Measurements from ENCODE around the gene PRSS21. TPM values are rescaled to one million over a fixed set of nuclear protein-coding genes. Genes with fewer than 3 reads are reported as not detected.

PRSS21 gene
- total and polyA plus RNA-seq, 8 donors, result 0.59 to 3.2 (median 1.0) TPM; not detected in 1

- intact Hi-C loops (cut with DNase I), result no loop called here
- H3K4me3 ChIP-seq, result peak overlapping the region in 2 of 4 donors; percentile 28 to 42
- no peak for FAIRE-seq
Observed at GRCh38 chr16:2785101-2785991, 31.7 kb upstream of the PRSS21 start.

DNA sequence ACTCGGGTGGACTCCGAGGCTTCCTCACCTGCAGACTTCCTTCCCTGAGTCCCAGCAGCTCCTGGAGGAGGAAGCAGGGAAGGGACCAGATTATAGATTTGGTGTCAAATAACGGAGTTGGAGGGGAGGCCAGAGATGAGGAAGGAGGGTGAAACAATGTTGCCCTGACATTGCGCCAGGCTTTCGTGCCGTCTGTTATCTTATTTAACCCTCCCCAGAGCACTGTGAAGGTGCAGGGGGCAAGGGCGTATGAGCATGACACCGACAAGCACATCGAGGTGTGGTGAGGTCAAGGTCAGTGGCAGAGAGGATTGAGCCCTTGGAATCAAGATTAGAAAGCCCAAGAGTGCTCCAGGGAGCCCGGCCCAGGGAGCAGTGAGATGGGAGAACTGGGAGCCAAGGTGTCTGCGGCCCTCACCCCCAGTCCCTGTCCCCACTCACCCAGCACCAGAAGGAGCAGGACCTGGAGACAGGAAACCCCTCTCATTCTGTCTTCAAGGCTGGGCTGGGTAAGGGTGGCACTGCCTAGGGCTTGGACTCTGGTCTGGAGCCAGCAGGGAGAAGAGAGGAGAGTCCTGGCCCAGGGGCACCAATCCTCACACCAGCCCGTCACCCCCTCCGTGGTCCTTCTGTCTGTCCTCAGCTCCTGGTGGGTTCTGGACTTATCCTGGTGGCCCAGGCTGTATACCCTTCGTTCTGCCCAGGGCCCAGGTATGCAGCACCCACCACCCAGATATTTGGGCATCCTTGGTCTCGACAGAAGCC is 30.8 kb upstream of the PRSS21 start:
- H3K27ac ChIP-seq, result no peak overlapping the region
- TF ChIP-seq, protein P1, sequence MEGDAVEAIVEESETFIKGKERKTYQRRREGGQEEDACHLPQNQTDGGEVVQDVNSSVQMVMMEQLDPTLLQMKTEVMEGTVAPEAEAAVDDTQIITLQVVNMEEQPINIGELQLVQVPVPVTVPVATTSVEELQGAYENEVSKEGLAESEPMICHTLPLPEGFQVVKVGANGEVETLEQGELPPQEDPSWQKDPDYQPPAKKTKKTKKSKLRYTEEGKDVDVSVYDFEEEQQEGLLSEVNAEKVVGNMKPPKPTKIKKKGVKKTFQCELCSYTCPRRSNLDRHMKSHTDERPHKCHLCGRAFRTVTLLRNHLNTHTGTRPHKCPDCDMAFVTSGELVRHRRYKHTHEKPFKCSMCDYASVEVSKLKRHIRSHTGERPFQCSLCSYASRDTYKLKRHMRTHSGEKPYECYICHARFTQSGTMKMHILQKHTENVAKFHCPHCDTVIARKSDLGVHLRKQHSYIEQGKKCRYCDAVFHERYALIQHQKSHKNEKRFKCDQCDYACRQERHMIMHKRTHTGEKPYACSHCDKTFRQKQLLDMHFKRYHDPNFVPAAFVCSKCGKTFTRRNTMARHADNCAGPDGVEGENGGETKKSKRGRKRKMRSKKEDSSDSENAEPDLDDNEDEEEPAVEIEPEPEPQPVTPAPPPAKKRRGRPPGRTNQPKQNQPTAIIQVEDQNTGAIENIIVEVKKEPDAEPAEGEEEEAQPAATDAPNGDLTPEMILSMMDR (IDR thresholded peaks at IDR 0.05), result no peak
- DNase-seq (peak in 2 of 6 donors; percentile 10 to 22), FAIRE-seq (no peak), ATAC-seq (peak in 1 of 4 donors; percentile 5)
- 32 to 34% methylated on average over 15 of the region's 15 CpGs for WGBS, 2 donors
- H3K4me3 ChIP-seq, result no peak overlapping the region
- H3K27me3 ChIP-seq, result peaks cover 0 to 4% (median 0%) of the 10 kb centered on the region in 4 donors
- no peaks in the 10 kb centered on the region for H3K9me3 ChIP-seq
- intact Hi-C loops (cut with DNase I), result no loop called here
- H3K4me1 ChIP-seq, result no peaks in the 10 kb centered on the region
- H3K36me3 ChIP-seq, result no peaks in the 10 kb centered on the region

More at GRCh38 chr16:2785101-2785991, 31.7 kb upstream of the PRSS21 start:
- H3K9me3 ChIP-seq, result no peaks in the 10 kb centered on the region
- WGBS, 2 donors, result 11% methylated on average over 49 to 79 of the region's 79 CpGs
- DNase-seq (peak in 5 of 6 donors; percentile 3 to 75 (median 13)), ATAC-seq (peak; percentile 39 to 60 (median 52))
- no peak overlapping the region for H3K27ac ChIP-seq
- H3K36me3 ChIP-seq, result no peaks in the 10 kb centered on the region
- no peaks in the 10 kb centered on the region for H3K4me1 ChIP-seq
- no peaks in the 10 kb centered on the region for H3K27me3 ChIP-seq
- TF ChIP-seq, protein P1 (IDR thresholded peaks at IDR 0.05), result no peak

GRCh38 chr16:2786826-2787151 is 30.2 kb upstream of the PRSS21 start:
- TF ChIP-seq, protein P1 (IDR thresholded peaks at IDR 0.05), result no peak

GRCh38 chr16:2787406-2787805 is 29.6 kb upstream of the PRSS21 start, which contains the start of gene PRSS33:
PRSS33 (minus strand) TSS chr16:2787560; CDS start chr16:2786547, 1,013 bp downstream.
- H3K27me3 ChIP-seq, result peaks cover 0 to 4% (median 0%) of the 10 kb centered on the region in 4 donors

More at GRCh38 chr16:2786826-2787151, 30.2 kb upstream of the PRSS21 start:
- Histone ChIP-seq H3K4me1 (no peaks in the 10 kb centered on the region), H3K27ac (no peak overlapping the region), H3K4me3 (no peak overlapping the region), H3K9me3 (no peaks in the 10 kb centered on the region), H3K36me3 (no peaks in the 10 kb centered on the region), H3K27me3 (peaks cover 0 to 4% (median 0%) of the 10 kb centered on the region in 4 donors)
- DNase-seq (no peak), FAIRE-seq (no peak), ATAC-seq (no peak)
- intact Hi-C loops (cut with DNase I), result no loop called here
- 28 to 32% methylated on average over 3 of the region's 3 CpGs for WGBS, 2 donors

More at GRCh38 chr16:2787406-2787805, 29.6 kb upstream of the PRSS21 start, which contains the start of gene PRSS33:
- FAIRE-seq (no peak), ATAC-seq (no peak), DNase-seq (no peak)
- Histone ChIP-seq H3K36me3 (no peaks in the 10 kb centered on the region), H3K4me3 (no peak within 1 kb of the TSS), H3K9me3 (no peaks in the 10 kb centered on the region), H3K4me1 (no peaks in the 10 kb centered on the region), H3K27ac (no peak within 1 kb of the TSS)
- intact Hi-C loops (cut with DNase I), result no loop called here
- TF ChIP-seq, protein P1 (IDR thresholded peaks at IDR 0.05), result no peak
- WGBS, 2 donors, result 17 to 18% methylated on average over 10 of the region's 10 CpGs

Measured in pancreas (tissue), 10 donors.